Dermis microvascular lymphatic vessel endothelial cell (primary cell): ENCODE data around the gene OTULINL. TPM values are rescaled to one million over a fixed set of nuclear protein-coding genes. Genes with fewer than 3 reads are reported as not detected.

Experiments
- DNase-seq, 2 donors: peaks; one replicate each; pipeline versions ENCODE4 v3.0.0 to v3.0.0-alpha.2; 2010; ENCODE audit warnings: low read depth in 2 of 2
- total RNA-seq: library from RNA; depleted of rRNA; stranded (reverse); fragments of >200 nt; gene quantifications from 2 replicates; pipeline ENCODE4 v1.2.1, GENCODE V29; 2014

Gene OTULINL
- total RNA-seq, 1 donor from 2014 or later: 0.26 TPM

- DNase-seq: no peak
Measured at GRCh38 chr5:14599476-14600127, 18.0 kb downstream of the OTULINL start.

GRCh38 chr5:14600846-14601245 is 19.3 kb downstream of the OTULINL start:
- DNase-seq: no peak

GRCh38 chr5:14603141-14603540 is 21.5 kb downstream of the OTULINL start:
- DNase-seq: no peak

- DNase-seq: no peak
Measured at GRCh38 chr5:14607104-14607503, 25.5 kb downstream of the OTULINL start.

- DNase-seq: no peak
Measured at GRCh38 chr5:14608169-14608568, 26.6 kb downstream of the OTULINL start.

GRCh38 chr5:14611737-14612136 is 30.1 kb downstream of the OTULINL start:
- DNase-seq: no peak

GRCh38 chr5:14614490-14614889 is 32.9 kb downstream of the OTULINL start:
- DNase-seq: no peak

- no peak for DNase-seq
Measured at GRCh38 chr5:14615365-14615764, 33.8 kb downstream of the OTULINL start.

- no peak for DNase-seq
Measured at GRCh38 chr5:14617441-14617840, 35.8 kb downstream of the OTULINL start.

GRCh38 chr5:14627270-14627669 is 45.7 kb downstream of the OTULINL start:
- DNase-seq: no peak

- peak; percentile 48 to 61 for DNase-seq
Measured at GRCh38 chr5:14628346-14628745, 46.8 kb downstream of the OTULINL start.

GRCh38 chr5:14630671-14631070 is 49.1 kb downstream of the OTULINL start:
- no peak for DNase-seq

- DNase-seq: no peak
Measured at GRCh38 chr5:14635656-14636055, 54.1 kb downstream of the OTULINL start.

GRCh38 chr5:14640765-14641164 is 59.2 kb downstream of the OTULINL start:
- no peak for DNase-seq

GRCh38 chr5:14644623-14645237 is 63.1 kb downstream of the OTULINL start:
- DNase-seq: no peak

- no peak for DNase-seq
Measured at GRCh38 chr5:14650052-14650451, 68.5 kb downstream of the OTULINL start.

GRCh38 chr5:14655146-14655741 is 73.7 kb downstream of the OTULINL start:
- DNase-seq: no peak

GRCh38 chr5:14656898-14657297 is 75.3 kb downstream of the OTULINL start:
- DNase-seq: no peak

- no peak for DNase-seq
Measured at GRCh38 chr5:14659821-14660607, 78.4 kb downstream of the OTULINL start.

GRCh38 chr5:14660833-14661232 is 79.2 kb downstream of the OTULINL start:
- no peak for DNase-seq
